Cardiac muscle cell (in vitro differentiated cells and primary cell): ENCODE results near the gene STK11IP. TPM values are rescaled to one million over a fixed set of nuclear protein-coding genes. Genes with fewer than 3 reads are reported as not detected.

Experiments used
- DNase-seq, 2 donors: peaks; one replicate each; pipeline versions ENCODE4 v3.0.0 to v3.0.0-alpha.2; 2010 to 2017; ENCODE audit warnings: low read depth in 1 of 2, low spot score in 1 of 2
- H3K27ac ChIP-seq: fragments of 200-600 bp; sonication (generic); 2 replicates; pipeline ENCODE4 v1.5.1; 2016
- H3K27me3 ChIP-seq: fragments of 200-600 bp; sonication (generic); 2 replicates; pipeline ENCODE4 v1.6.0; 2016; ENCODE audit warnings: control low read depth
- H3K36me3 ChIP-seq: fragments of 200-600 bp; sonication (generic); 2 replicates; pipeline ENCODE4 v1.5.1; 2016; ENCODE audit warnings: control low read depth
- H3K4me1 ChIP-seq: fragments of 200-600 bp; sonication (generic); 2 replicates; pipeline ENCODE4 v1.8.1; 2017; ENCODE audit warnings: low read depth, mild to moderate bottlenecking, mixed run types
- H3K4me3 ChIP-seq: fragments of 200-600 bp; sonication (generic); 2 replicates; pipeline ENCODE4 v1.5.1; 2016; ENCODE audit warnings: mild to moderate bottlenecking
- H3K9me3 ChIP-seq: fragments of 200-600 bp; sonication (generic); 2 replicates; pipeline ENCODE4 v1.5.1; 2017; ENCODE audit warnings: low read depth, mild to moderate bottlenecking, control low read depth
- polyA plus RNA-seq: library from polyadenylated mRNA; unstranded; fragments of >200 nt; fragmentation: Nextera tagmentation; extraction: Ambion mirVana; gene quantifications from 2 replicates; pipeline ENCODE4 v1.2.1, GENCODE V29; 2016
- total RNA-seq: library from RNA; depleted of rRNA; stranded (reverse); fragments of >200 nt; gene quantifications from 2 replicates; pipeline ENCODE4 v1.2.3, GENCODE V29; 2016
- TF ChIP-seq, protein P1 (sequence below): IDR thresholded peaks from 2 replicates; pipeline ENCODE4 v1.5.1; 2012; ENCODE audit warnings: low read depth, mild to moderate bottlenecking, low read length

Gene STK11IP
- total and polyA plus RNA-seq, 2 experiments from 2014 or later = 22.4 to 24.4 TPM

DNA sequence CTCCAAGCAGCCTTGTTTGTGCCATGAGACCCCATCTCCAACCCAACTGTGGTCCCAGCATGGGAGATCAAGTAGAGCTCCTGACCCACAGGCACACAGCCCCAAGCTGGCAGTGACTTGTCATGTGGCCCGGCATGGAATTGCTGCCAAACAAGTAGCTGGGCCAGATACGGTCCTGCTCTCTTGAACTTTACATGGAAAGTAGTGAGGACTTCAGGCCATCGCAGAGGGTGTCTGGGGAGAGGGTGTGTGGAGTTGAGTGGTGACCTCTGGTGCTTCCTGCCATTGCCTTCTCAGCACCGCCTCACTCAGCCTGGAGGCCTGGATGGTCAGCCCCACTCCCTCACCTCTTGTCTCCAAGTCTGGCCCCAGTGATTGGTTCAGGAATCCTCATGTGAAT is 18.9 kb downstream of the STK11IP start:
- Histone ChIP-seq H3K4me1 (peaks cover 19% of the 10 kb centered on the region), H3K27ac (no peak overlapping the region), H3K9me3 (no peaks in the 10 kb centered on the region), H3K36me3 (no peaks in the 10 kb centered on the region), H3K4me3 (no peak overlapping the region), H3K27me3 (no peaks in the 10 kb centered on the region)
- no peak for DNase-seq
- TF ChIP-seq, protein P1, sequence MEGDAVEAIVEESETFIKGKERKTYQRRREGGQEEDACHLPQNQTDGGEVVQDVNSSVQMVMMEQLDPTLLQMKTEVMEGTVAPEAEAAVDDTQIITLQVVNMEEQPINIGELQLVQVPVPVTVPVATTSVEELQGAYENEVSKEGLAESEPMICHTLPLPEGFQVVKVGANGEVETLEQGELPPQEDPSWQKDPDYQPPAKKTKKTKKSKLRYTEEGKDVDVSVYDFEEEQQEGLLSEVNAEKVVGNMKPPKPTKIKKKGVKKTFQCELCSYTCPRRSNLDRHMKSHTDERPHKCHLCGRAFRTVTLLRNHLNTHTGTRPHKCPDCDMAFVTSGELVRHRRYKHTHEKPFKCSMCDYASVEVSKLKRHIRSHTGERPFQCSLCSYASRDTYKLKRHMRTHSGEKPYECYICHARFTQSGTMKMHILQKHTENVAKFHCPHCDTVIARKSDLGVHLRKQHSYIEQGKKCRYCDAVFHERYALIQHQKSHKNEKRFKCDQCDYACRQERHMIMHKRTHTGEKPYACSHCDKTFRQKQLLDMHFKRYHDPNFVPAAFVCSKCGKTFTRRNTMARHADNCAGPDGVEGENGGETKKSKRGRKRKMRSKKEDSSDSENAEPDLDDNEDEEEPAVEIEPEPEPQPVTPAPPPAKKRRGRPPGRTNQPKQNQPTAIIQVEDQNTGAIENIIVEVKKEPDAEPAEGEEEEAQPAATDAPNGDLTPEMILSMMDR = no peak

DNA sequence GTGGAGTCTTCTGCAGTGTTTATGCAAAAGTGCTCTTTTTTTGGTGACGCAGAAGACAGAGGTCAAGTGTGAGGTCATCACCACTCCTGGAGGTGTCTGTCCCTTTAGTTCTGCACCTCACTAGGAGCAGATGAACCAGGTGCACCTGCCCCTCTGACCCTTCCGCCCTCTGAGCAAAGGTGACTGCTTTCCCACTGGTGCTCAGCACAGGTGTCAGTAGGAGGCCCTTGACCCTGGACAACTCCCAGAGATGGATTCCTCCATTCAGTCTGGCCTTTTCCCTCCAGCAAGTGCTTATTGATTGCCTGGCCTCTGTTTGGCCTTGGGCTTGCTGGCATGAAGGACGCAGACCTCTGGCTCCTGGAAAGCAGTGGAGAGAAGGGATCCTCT is 21.1 kb downstream of the STK11IP start:
- peak overlapping the region; percentile 75 for H3K27ac ChIP-seq
- H3K4me3 ChIP-seq = no peak overlapping the region
- H3K9me3 ChIP-seq = no peaks in the 10 kb centered on the region
- no peaks in the 10 kb centered on the region for H3K27me3 ChIP-seq
- peak in 1 of 2 donors; percentile 31 for DNase-seq
- TF ChIP-seq, protein P1 = no peak
- no peaks in the 10 kb centered on the region for H3K36me3 ChIP-seq
- peaks cover 14% of the 10 kb centered on the region for H3K4me1 ChIP-seq

DNA sequence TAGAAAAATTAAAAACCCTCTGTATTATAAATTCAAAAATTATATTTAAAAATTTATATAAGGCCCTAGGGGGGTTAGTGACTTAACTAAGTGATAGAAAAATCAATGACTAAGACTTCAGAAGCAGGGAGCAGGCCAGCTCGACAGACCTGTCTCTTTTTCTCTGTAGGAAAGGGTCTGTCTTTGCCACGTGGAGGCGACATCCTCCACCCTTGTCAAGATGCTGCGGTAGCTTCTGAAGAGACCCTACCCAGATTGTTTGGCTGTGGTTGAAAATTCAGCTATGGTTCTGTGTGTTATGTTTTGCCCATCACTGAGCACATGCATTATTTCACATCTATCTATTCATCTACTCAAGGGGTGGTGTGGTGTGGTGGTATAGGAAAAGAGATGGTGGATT is 21.6 kb downstream of the STK11IP start:
- Histone ChIP-seq H3K9me3 (no peaks in the 10 kb centered on the region), H3K27me3 (no peaks in the 10 kb centered on the region), H3K36me3 (no peaks in the 10 kb centered on the region), H3K4me3 (no peak overlapping the region), H3K27ac (no peak overlapping the region), H3K4me1 (peaks cover 14% of the 10 kb centered on the region)
- DNase-seq = peak; percentile 16 to 40
- TF ChIP-seq, protein P1 = no peak

DNA sequence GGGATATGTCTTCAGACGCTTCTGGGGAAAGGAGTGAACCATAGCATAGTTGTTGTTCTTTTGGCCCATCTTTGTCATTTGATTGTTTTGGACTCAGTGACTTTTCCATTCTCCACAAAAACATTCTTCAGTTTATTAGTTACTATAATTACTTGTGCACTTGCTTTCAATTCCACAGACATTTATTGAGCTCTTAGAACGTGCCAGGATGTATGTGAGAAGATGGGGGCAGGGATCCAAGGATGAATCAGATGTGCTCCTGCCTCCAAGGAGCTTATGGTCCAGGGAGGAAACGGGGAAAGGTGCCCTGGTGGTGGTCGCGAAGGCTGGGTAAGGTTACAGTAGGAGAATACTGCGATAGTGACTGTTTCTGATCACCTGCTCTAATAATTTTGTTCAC is 22.9 kb downstream of the STK11IP start:
- no peak overlapping the region for H3K4me3 ChIP-seq

DNA sequence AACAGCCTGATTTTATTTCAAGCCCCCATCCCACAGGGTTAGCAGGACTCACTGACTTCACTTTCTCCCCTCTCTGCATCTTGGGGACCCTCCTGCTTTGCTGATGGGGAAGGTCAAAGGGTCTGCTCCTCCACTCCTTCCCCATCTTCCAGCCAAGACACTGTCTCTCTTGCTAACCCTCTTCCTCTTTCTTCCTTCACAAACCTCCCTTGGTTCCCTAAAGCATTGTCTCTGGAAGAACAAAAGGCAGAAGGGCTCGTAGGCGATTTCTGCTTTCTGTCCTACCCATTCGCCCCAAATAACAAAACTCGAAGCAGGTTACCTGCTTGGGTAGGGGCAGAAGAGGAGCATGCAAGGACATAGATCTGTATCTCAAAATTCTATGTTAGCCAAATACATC is 24.3 kb downstream of the STK11IP start:
- no peaks in the 10 kb centered on the region for H3K9me3 ChIP-seq

More for the DNA sequence above, 22.9 kb downstream of the STK11IP start:
- H3K4me1 ChIP-seq = peaks cover 14% of the 10 kb centered on the region
- no peak for DNase-seq
- H3K36me3 ChIP-seq = no peaks in the 10 kb centered on the region
- TF ChIP-seq, protein P1 = no peak
- H3K27me3 ChIP-seq = no peaks in the 10 kb centered on the region
- H3K9me3 ChIP-seq = no peaks in the 10 kb centered on the region
- no peak overlapping the region for H3K27ac ChIP-seq

More for the DNA sequence above, 24.3 kb downstream of the STK11IP start:
- Histone ChIP-seq H3K36me3 (no peaks in the 10 kb centered on the region), H3K27me3 (no peaks in the 10 kb centered on the region), H3K4me1 (peaks cover 17% of the 10 kb centered on the region), H3K27ac (no peak overlapping the region), H3K4me3 (no peak overlapping the region)
- TF ChIP-seq, protein P1 = no peak
- DNase-seq = no peak
